ENCODE measurements around the gene MTCL1. TPM values are rescaled to one million over a fixed set of nuclear protein-coding genes. Genes with fewer than 3 reads are reported as not detected.

The MTCL1 gene
- total RNA-seq, 1 experiment from 2014 or later = 22.7 TPM

- ChIA-PET POLR2A (no interaction called here), RAD21 (ENCODE audit: low non-redundant PET in 1 of 2, low total read pairs in 2 of 2, uncharacterized antibody in 2 of 2, unreplicated experiment in 2 of 2) (no interaction called here)
Observed at GRCh38 chr18:8726963-8727705, 21.8 kb downstream of the MTCL1 start.

More at GRCh38 chr18:8726963-8727705, 21.8 kb downstream of the MTCL1 start:
- ATAC-seq (no peak), DNase-seq (ENCODE audit: low read depth, low spot score) (no peak)
- TF ChIP-seq REST (IDR thresholded peaks at IDR 0.05; ENCODE audit: low read depth) (no peak), ZFX (IDR thresholded peaks at IDR 0.05) (no peak), SIN3A (IDR thresholded peaks at IDR 0.05; ENCODE audit: low read depth) (no peak), POLR2AphosphoS5 (IDR thresholded peaks at IDR 0.05; ENCODE audit: low read depth, low read length) (no peak), RAD21 (IDR thresholded peaks at IDR 0.05; ENCODE audit: low read depth) (no peak), MAX (IDR thresholded peaks at IDR 0.05) (no peak), SRF (IDR thresholded peaks at IDR 0.05; ENCODE audit: low read depth) (no peak), ZNF274 (IDR thresholded peaks at IDR 0.05; ENCODE audit: low read depth, low read length) (no peak), CEBPB (IDR thresholded peaks at IDR 0.05; ENCODE audit: low read depth) (no peak), EGR1 (IDR thresholded peaks at IDR 0.05; ENCODE audit: low read depth) (no peak), ATF3 (IDR thresholded peaks at IDR 0.05) (no peak), EZH2 (IDR thresholded peaks at IDR 0.05) (no peak), EZH2phosphoT487 (IDR thresholded peaks at IDR 0.05; ENCODE audit: borderline replicate concordance) (no peak), POLR2A (IDR thresholded peaks at IDR 0.05; ENCODE audit: borderline replicate concordance, extremely low read depth, insufficient read depth, insufficient read length) (no peak), CBX3 (IDR thresholded peaks at IDR 0.05; ENCODE audit: low read depth) (no peak), ELF1 (IDR thresholded peaks at IDR 0.05; ENCODE audit: borderline replicate concordance, low read depth) (no peak), FOSL1 (IDR thresholded peaks at IDR 0.05; ENCODE audit: low read depth) (no peak), SP1 (IDR thresholded peaks at IDR 0.05; ENCODE audit: low read depth) (no peak), ZBTB33 (IDR thresholded peaks at IDR 0.05; ENCODE audit: extremely low read depth, insufficient replicate concordance, low read length) (no peak)
- H2AFZ ChIP-seq (ENCODE audit: low read depth, low read length, poor library complexity, severe bottlenecking) = no peak overlapping the region
- no peaks in the 10 kb centered on the region for H3K9me2 ChIP-seq (ENCODE audit: insufficient read depth)
- no peaks in the 10 kb centered on the region for H4K20me1 ChIP-seq (ENCODE audit: insufficient read depth)
- H3K4me3 ChIP-seq (replicated peaks in 1 of 2; ENCODE audit: low read depth in 1 of 2, low read length in 2 of 2) = no peak overlapping the region
- peaks cover 0 to 4% of the 10 kb centered on the region in 2 experiments; a peak in 1 of 4 replicates for H3K36me3 ChIP-seq (ENCODE audit: control insufficient read depth in 1 of 2, insufficient read depth in 2 of 2, low read length in 2 of 2)
- CTCF ChIA-PET = no interaction called here
- no peaks in the 10 kb centered on the region for H3K9me3 ChIP-seq (ENCODE audit: control insufficient read depth in 1 of 2, insufficient read depth in 1 of 2, low read depth in 1 of 2, low read length in 2 of 2)
- no peak overlapping the region for H3K4me2 ChIP-seq (ENCODE audit: low read length)
- no peak overlapping the region for H3K9ac ChIP-seq (ENCODE audit: low read length)
- intact Hi-C loops (cut with micrococcal nuclease) = no loop called here
- no peaks in the 10 kb centered on the region for H3K27me3 ChIP-seq (ENCODE audit: insufficient read depth, low read length)
- peaks cover 10% of the 10 kb centered on the region for H3K79me2 ChIP-seq (ENCODE audit: insufficient read depth, low read length)
- no peak overlapping the region for H3K27ac ChIP-seq (ENCODE audit: low read depth, low read length)
- peaks cover 31 to 35% of the 10 kb centered on the region in 2 experiments for H3K4me1 ChIP-seq (ENCODE audit: control insufficient read depth in 1 of 2, insufficient read depth in 2 of 2, low read length in 2 of 2)
- no TSS peak for BruUV-seq (replicated peaks)

Data from HCT116 (cell line).